Stomach (tissue), 9 donors: ENCODE measurements around the gene RDH5. TPM values are rescaled to one million over a fixed set of nuclear protein-coding genes. Genes with fewer than 3 reads are reported as not detected.

Experiments used
- DNase-seq, 2 donors: peaks; one replicate each; pipeline versions ENCODE4 v3.0.0 to v3.0.0-alpha.2; 2013 to 2019
- H3K27ac ChIP-seq, 5 donors: fragments of 200-600 bp in 4 of 5; sonication (generic) in 4 of 5; one replicate each; pipeline ENCODE4 v1.5.1; 2013 to 2019; ENCODE audit warnings: mild to moderate bottlenecking in 1 of 5, moderate library complexity in 1 of 5
- H3K27me3 ChIP-seq, 3 donors: fragments of 200-600 bp; sonication (generic); one replicate each; pipeline ENCODE4 v1.5.1; 2017 to 2019; ENCODE audit warnings: mixed run types in 1 of 3
- H3K36me3 ChIP-seq, 4 donors: fragments of 200-600 bp; sonication (generic); 1 replicate in 3 of 4; 2 replicates in 1 of 4; pipeline ENCODE4 v1.5.1; 2016 to 2019
- H3K4me1 ChIP-seq, 4 donors: fragments of 200-600 bp; sonication (generic); one replicate each; pipeline ENCODE4 v1.5.1; 2016 to 2019
- H3K4me3 ChIP-seq, 4 donors: fragments of 200-600 bp; sonication (generic) in 3 of 4; one replicate each; pipeline ENCODE4 v1.5.1; 2016 to 2019; ENCODE audit warnings: mild to moderate bottlenecking in 1 of 4
- H3K9me3 ChIP-seq, 4 donors: fragments of 200-600 bp; sonication (generic); one replicate each; pipeline ENCODE4 v1.5.1; 2016 to 2019
- EP300 ChIP-seq: sonication (generic); formaldehyde crosslinking; IDR thresholded peaks from one replicate; pipeline ENCODE4 v1.6.1; 2017; ENCODE audit warnings: antibody characterized with exemption
- POLR2A ChIP-seq, 4 donors: fragments of 450-650 bp; IDR thresholded peaks; one replicate each; pipeline ENCODE4 v1.6.1; 2016; ENCODE audit warnings: antibody characterized with exemption in 4 of 4, control low read depth in 2 of 4, mild to moderate bottlenecking in 1 of 4, moderate library complexity in 1 of 4
- POLR2AphosphoS5 ChIP-seq, 3 donors: sonication (generic); formaldehyde crosslinking; IDR thresholded peaks; one replicate each; pipeline ENCODE4 v1.6.1; 2016; ENCODE audit warnings: antibody characterized with exemption in 3 of 3
- WGBS, 5 donors: extraction: QIAGEN DNeasy Blood & Tissue Kit in 3 of 5; methylation state at CpG; one replicate each; pipeline versions ENCODE4 v1.1.5 to v1.1.7; 2013 to 2018; 5-methylcytosine and 5-hydroxymethylcytosine counted together
- intact Hi-C: fragments of 100-400 bp; cut with DNase I; formaldehyde crosslinking; loops from one replicate; pipeline ENCODE4 v1.15.1; 2023; ENCODE audit warnings: low total_unique reads
- polyA plus RNA-seq, 3 donors: library from polyadenylated mRNA; stranded (reverse); fragments of 200-250 nt; gene quantifications; one replicate each; pipeline ENCODE4 v1.2.3, GENCODE V29; 2013
- total RNA-seq, 5 donors: library from RNA; depleted of rRNA; stranded (reverse); fragments of >200 nt; gene quantifications; one replicate each; pipeline versions ENCODE4 v1.1.0 to v1.2.3, GENCODE V29; 2014 to 2016
- TF ChIP-seq, protein P1 (sequence below), 7 experiments: fragments of 450-650 bp in 4 of 7; fragments of 200-600 bp in 3 of 7; sonication (generic) in 3 of 7; IDR thresholded peaks; one replicate each; pipeline ENCODE4 v1.5.1; 2016 to 2019; ENCODE audit warnings: antibody characterized with exemption in 7 of 7, control low read depth in 2 of 7, mild to moderate bottlenecking in 1 of 7
- donor health status: healthy with polysubstance abuse.
- donor health status: Bipolar disorder and iron deficiency.
- donor health status: healthy.

Gene RDH5
- total and polyA plus RNA-seq, 8 donors: 3.2 to 41.2 (median 10.1) TPM

DNA sequence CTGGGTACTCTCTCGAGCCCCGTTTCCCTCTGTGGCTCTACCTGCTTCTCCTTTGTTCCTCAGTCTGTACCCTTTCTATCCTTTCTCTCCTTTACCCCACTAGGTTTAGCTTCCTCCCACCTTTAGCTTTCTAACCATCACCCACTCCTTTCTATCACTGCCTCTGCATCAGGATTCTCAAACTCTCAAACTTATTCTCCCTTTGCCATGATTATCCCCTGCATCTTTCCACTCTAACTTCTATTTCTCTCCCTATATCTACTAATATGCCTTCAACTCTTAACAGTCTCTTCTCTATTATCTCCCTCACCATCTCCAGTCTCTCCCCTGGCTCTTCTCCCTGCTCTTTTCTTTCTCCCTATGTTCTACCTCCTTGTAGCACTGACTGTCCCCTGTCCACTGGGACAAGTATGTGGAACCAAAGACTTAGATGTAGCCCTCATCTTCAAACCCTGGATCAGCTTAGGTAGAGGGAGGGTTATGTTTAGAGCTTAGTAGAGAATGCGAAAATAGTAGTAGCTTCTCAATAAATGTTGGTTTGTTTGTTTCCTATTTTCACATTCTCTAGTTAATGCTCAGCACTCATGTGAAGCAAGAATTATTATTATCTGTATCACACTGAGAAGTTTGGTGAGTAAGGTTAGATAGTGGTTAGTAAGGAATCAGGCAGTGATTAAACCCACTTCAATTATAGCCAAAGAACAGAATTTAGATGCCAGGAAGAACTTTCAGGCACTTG, 26.1 kb downstream of the RDH5 start:
- H3K4me1 ChIP-seq: peaks cover 14 to 39% (median 38%) of the 10 kb centered on the region in 4 donors
- TF ChIP-seq EP300 (no peak), POLR2A (IDR thresholded peaks at IDR 0.05) (no peak), POLR2AphosphoS5 (IDR thresholded peaks at IDR 0.05) (no peak)
- TF ChIP-seq, protein P1, sequence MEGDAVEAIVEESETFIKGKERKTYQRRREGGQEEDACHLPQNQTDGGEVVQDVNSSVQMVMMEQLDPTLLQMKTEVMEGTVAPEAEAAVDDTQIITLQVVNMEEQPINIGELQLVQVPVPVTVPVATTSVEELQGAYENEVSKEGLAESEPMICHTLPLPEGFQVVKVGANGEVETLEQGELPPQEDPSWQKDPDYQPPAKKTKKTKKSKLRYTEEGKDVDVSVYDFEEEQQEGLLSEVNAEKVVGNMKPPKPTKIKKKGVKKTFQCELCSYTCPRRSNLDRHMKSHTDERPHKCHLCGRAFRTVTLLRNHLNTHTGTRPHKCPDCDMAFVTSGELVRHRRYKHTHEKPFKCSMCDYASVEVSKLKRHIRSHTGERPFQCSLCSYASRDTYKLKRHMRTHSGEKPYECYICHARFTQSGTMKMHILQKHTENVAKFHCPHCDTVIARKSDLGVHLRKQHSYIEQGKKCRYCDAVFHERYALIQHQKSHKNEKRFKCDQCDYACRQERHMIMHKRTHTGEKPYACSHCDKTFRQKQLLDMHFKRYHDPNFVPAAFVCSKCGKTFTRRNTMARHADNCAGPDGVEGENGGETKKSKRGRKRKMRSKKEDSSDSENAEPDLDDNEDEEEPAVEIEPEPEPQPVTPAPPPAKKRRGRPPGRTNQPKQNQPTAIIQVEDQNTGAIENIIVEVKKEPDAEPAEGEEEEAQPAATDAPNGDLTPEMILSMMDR (IDR thresholded peaks at IDR 0.05): no peak
- no peak overlapping the region for H3K4me3 ChIP-seq
- WGBS, 5 donors: 34 to 45% (median 41%) methylated on average over 3 of the region's 3 CpGs
- H3K9me3 ChIP-seq: no peaks in the 10 kb centered on the region
- no peak for DNase-seq
- peaks cover 0 to 25% (median 18%) of the 10 kb centered on the region in 4 donors for H3K36me3 ChIP-seq
- intact Hi-C loops: loop anchor here (10.0 kb wide), 1 partner anchor 48 kb away; no protein-coding TSS in a partner anchor
- H3K27me3 ChIP-seq: peaks cover 0 to 38% (median 0%) of the 10 kb centered on the region in 3 donors
- peak overlapping the region in 4 of 5 donors; percentile 4 to 79 (median 38) for H3K27ac ChIP-seq

- peaks cover 0 to 34% (median 0%) of the 10 kb centered on the region in 3 donors for H3K27me3 ChIP-seq
- H3K27ac ChIP-seq: peak overlapping the region in 1 of 5 donors; percentile 0
- intact Hi-C loops: loop anchor here (10.0 kb wide), 1 partner anchor 48 kb away; no protein-coding TSS in a partner anchor
- DNase-seq: no peak
- H3K4me3 ChIP-seq: no peak overlapping the region
- H3K36me3 ChIP-seq: peaks cover 0 to 30% (median 23%) of the 10 kb centered on the region in 4 donors
- H3K4me1 ChIP-seq: peaks cover 14 to 39% (median 38%) of the 10 kb centered on the region in 4 donors
- no peaks in the 10 kb centered on the region for H3K9me3 ChIP-seq
- TF ChIP-seq, protein P1 (IDR thresholded peaks at IDR 0.05): no peak
- TF ChIP-seq POLR2AphosphoS5 (IDR thresholded peaks at IDR 0.05) (no peak), POLR2A (IDR thresholded peaks at IDR 0.05) (no peak), EP300 (no peak)
Observed at GRCh38 chr12:55746913-55747231, 26.7 kb downstream of the RDH5 start.

- DNase-seq: no peak
- Histone ChIP-seq H3K27me3 (peaks cover 0 to 25% (median 0%) of the 10 kb centered on the region in 3 donors), H3K4me1 (peaks cover 14 to 34% (median 29%) of the 10 kb centered on the region in 4 donors), H3K27ac (no peak overlapping the region), H3K9me3 (no peaks in the 10 kb centered on the region), H3K36me3 (peaks cover 13 to 45% (median 38%) of the 10 kb centered on the region in 4 donors), H3K4me3 (no peak overlapping the region)
- intact Hi-C loops: loop anchor here (10.0 kb wide), 1 partner anchor 46 kb away; no protein-coding TSS in a partner anchor
- 85 to 91% (median 90%) methylated on average over 18 of the region's 18 CpGs for WGBS, 5 donors
- TF ChIP-seq POLR2A (IDR thresholded peaks at IDR 0.05) (no peak), EP300 (no peak), POLR2AphosphoS5 (IDR thresholded peaks at IDR 0.05) (no peak)
- TF ChIP-seq, protein P1 (IDR thresholded peaks at IDR 0.05): no peak
Observed at GRCh38 chr12:55748230-55748993, 28.2 kb downstream of the RDH5 start.

- H3K4me1 ChIP-seq: no peaks in the 10 kb centered on the region
- WGBS, 5 donors: 62 to 81% (median 68%) methylated on average over 2 of the region's 2 CpGs
- H3K36me3 ChIP-seq: peaks cover 48 to 98% (median 97%) of the 10 kb centered on the region in 4 donors
- H3K9me3 ChIP-seq: no peaks in the 10 kb centered on the region
- H3K27me3 ChIP-seq: no peaks in the 10 kb centered on the region
- no peak for DNase-seq
- TF ChIP-seq EP300: no peak
- no peak for TF ChIP-seq POLR2A (IDR thresholded peaks at IDR 0.05)
- TF ChIP-seq, protein P1 (IDR thresholded peaks at IDR 0.05): no peak
- no peak for TF ChIP-seq POLR2AphosphoS5 (IDR thresholded peaks at IDR 0.05)
- intact Hi-C loops: no loop called here
- no peak overlapping the region for H3K27ac ChIP-seq
- H3K4me3 ChIP-seq: no peak overlapping the region
Observed at GRCh38 chr12:55755246-55755645, 35.1 kb downstream of the RDH5 start.
